GM23248 (cell line): ENCODE data around the gene TMEM184C. TPM values are rescaled to one million over a fixed set of nuclear protein-coding genes. Genes with fewer than 3 reads are reported as not detected.

ENCODE experiments used
- DNase-seq: peaks from one replicate; pipeline ENCODE4 v3.0.0-alpha.2; 2015
- H2AFZ ChIP-seq: fragments of 200-600 bp; sonication (generic); 2 replicates; pipeline ENCODE4 v1.6.1; 2016; ENCODE audit warnings: antibody characterized with exemption
- H3F3A ChIP-seq: fragments of 200-600 bp; sonication (generic); 2 replicates; pipeline ENCODE4 v1.6.1; 2016; ENCODE audit warnings: mild to moderate bottlenecking, antibody characterized with exemption, mixed run types; ENCODE audit not compliant: insufficient read depth
- H3K27ac ChIP-seq: fragments of 200-600 bp; sonication (generic); 2 replicates; pipeline ENCODE4 v1.5.1; 2016; ENCODE audit warnings: mild to moderate bottlenecking
- H3K27me3 ChIP-seq: fragments of 200-600 bp; sonication (generic); replicated peaks from 2 replicates; pipeline ENCODE4 v1.6.1; 2016; ENCODE audit warnings: mild to moderate bottlenecking; ENCODE audit not compliant: insufficient read depth
- H3K36me3 ChIP-seq: fragments of 200-600 bp; sonication (generic); 2 replicates; pipeline ENCODE4 v1.6.1; 2016; ENCODE audit warnings: low read depth, mild to moderate bottlenecking
- H3K4me1 ChIP-seq: fragments of 200-600 bp; sonication (generic); 2 replicates; pipeline ENCODE4 v1.6.1; 2016; ENCODE audit warnings: mild to moderate bottlenecking; ENCODE audit not compliant: insufficient read depth
- H3K4me2 ChIP-seq: fragments of 200-600 bp; sonication (generic); one replicate; pipeline ENCODE4 v1.6.1; 2016; ENCODE audit warnings: mild to moderate bottlenecking; ENCODE audit not compliant: unreplicated experiment
- H3K4me3 ChIP-seq: fragments of 200-600 bp; sonication (generic); 2 replicates; pipeline ENCODE4 v1.5.1; 2016; ENCODE audit warnings: mild to moderate bottlenecking
- H3K79me2 ChIP-seq: fragments of 200-600 bp; sonication (generic); 2 replicates; pipeline ENCODE4 v1.6.1; 2016; ENCODE audit warnings: mild to moderate bottlenecking; ENCODE audit not compliant: insufficient read depth
- H3K9ac ChIP-seq: fragments of 200-600 bp; sonication (generic); 2 replicates; pipeline ENCODE4 v1.6.1; 2016; ENCODE audit warnings: mild to moderate bottlenecking
- H3K9me2 ChIP-seq: fragments of 200-600 bp; sonication (generic); 2 replicates; pipeline ENCODE4 v1.6.1; 2016; ENCODE audit warnings: mixed run types, mild to moderate bottlenecking, moderate library complexity; ENCODE audit not compliant: insufficient read depth
- H3K9me3 ChIP-seq: fragments of 200-600 bp; sonication (generic); one replicate; pipeline ENCODE4 v1.6.1; 2017; ENCODE audit warnings: low read depth
- H4K20me1 ChIP-seq: fragments of 200-600 bp; sonication (generic); 2 replicates; pipeline ENCODE4 v1.6.0; 2016; ENCODE audit not compliant: insufficient read depth
- EZH2 ChIP-seq: fragments of 200-600 bp; sonication (generic); IDR thresholded peaks from 2 replicates; pipeline ENCODE4 v1.6.1; 2018; ENCODE audit warnings: antibody characterized with exemption, mild to moderate bottlenecking; ENCODE audit not compliant: insufficient read depth, poor library complexity, severe bottlenecking
- EZH2phosphoT487 ChIP-seq: fragments of 200-600 bp; sonication (generic); IDR thresholded peaks from 2 replicates; pipeline ENCODE4 v1.6.1; 2018; ENCODE audit warnings: antibody characterized with exemption, moderate library complexity, mild to moderate bottlenecking, low read depth; ENCODE audit not compliant: insufficient read depth
- WGBS, 2 experiments: methylation state at CpG; one replicate each; pipeline ENCODE4 v1.1.6; 2015 to 2017; ENCODE audit warnings: low lambda C conversion rate in 2 of 2, low coverage in 1 of 2; ENCODE audit errors: missing lambda C conversion rate in 2 of 2; 5-methylcytosine and 5-hydroxymethylcytosine counted together
- in situ Hi-C: fragments of 300-500 bp; cut with MboI; formaldehyde crosslinking; loops from 2 replicates; pipeline ENCODE4 v1.15.0; 2020
- polyA plus RNA-seq: library from polyadenylated mRNA; unstranded; fragments of >200 nt; fragmentation: Nextera tagmentation; extraction: Ambion mirVana; gene quantifications from 2 replicates; pipeline ENCODE4 v1.2.1, GENCODE V29; 2016
- total RNA-seq: library from RNA; depleted of rRNA; stranded (reverse); fragments of >200 nt; shearing (Covaris generic); gene quantifications from 2 replicates; pipeline ENCODE4 v1.2.3, GENCODE V29; 2014

Gene TMEM184C
- total and polyA plus RNA-seq, 2 experiments from 2014 or later, result 26.2 to 36.5 TPM

DNA sequence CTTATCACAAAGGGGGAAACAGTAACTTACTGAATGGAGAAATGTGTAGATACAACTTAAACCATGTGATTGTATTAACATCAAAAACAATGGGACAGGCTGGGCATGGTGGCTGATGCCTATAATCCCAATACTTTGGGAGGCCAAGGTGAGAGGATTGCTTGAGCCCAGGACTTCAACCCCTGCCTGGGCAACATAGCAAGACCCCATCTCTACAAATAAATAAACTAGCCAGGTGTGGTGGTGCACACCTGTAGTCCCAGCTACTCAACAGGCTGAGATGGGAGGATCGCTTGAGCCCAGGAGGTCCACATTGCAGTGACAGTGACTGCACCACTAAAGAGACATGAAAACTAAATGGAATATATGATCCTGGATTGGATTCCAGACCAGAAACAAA, 26.4 kb downstream of the TMEM184C start:
- 86 to 92% methylated on average over 1 of the region's 1 CpG for WGBS, 2 experiments
- no peak overlapping the region for H3K4me3 ChIP-seq
- no peak for TF ChIP-seq EZH2phosphoT487
- no peak for TF ChIP-seq EZH2
- H4K20me1 ChIP-seq, result no peaks in the 10 kb centered on the region
- H3K9me2 ChIP-seq, result no peaks in the 10 kb centered on the region
- no peak overlapping the region for H3K9ac ChIP-seq
- no peaks in the 10 kb centered on the region for H3K9me3 ChIP-seq
- 0 out of 2 replicates have a peak, but pooled peaks cover under 1% of the 10 kb centered on the region for H3K36me3 ChIP-seq
- H2AFZ ChIP-seq, result no peak overlapping the region
- H3K27me3 ChIP-seq, result no peaks in the 10 kb centered on the region
- H3F3A ChIP-seq, result peaks cover 9% of the 10 kb centered on the region; the same call in 1 of the 2 replicates
- no peak overlapping the region for H3K27ac ChIP-seq
- H3K79me2 ChIP-seq, result peaks cover 9% of the 10 kb centered on the region; the same call in 1 of the 2 replicates
- H3K4me2 ChIP-seq, result no peak overlapping the region
- H3K4me1 ChIP-seq, result 0 out of 2 replicates have a peak, but pooled peaks cover 5% of the 10 kb centered on the region
- DNase-seq, result no peak
- in situ Hi-C loops, result no loop called here

DNA sequence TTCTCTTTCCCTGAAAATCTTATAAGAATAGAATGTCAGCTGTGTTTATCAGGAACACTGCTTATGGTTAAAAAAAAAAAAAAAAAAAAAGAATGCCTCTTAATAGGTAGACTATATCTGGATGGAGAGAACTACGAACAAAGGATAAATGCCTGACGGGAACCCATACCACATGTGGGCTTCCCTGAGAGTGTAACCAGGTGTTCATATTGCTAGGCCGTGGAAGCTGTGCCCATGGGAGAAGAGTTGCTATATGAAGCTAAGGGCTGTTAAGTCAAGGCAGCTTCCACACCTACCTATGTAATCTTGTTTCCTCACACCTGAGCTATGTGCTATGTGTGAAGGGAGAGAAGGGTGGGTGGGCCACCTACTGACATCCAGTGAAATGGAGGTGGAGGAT, 27.3 kb downstream of the TMEM184C start:
- H4K20me1 ChIP-seq, result no peaks in the 10 kb centered on the region
- H3K27ac ChIP-seq, result no peak overlapping the region
- H3K27me3 ChIP-seq, result no peaks in the 10 kb centered on the region
- in situ Hi-C loops, result no loop called here
- H3K4me1 ChIP-seq, result no peaks in the 10 kb centered on the region
- 97 to 100% methylated on average over 3 of the region's 3 CpGs for WGBS, 2 experiments
- no peaks in the 10 kb centered on the region for H3K9me2 ChIP-seq
- H3K4me2 ChIP-seq, result no peak overlapping the region
- TF ChIP-seq EZH2 (no peak), EZH2phosphoT487 (no peak)
- H2AFZ ChIP-seq, result no peak overlapping the region
- H3F3A ChIP-seq, result peaks cover 2% of the 10 kb centered on the region; the same call in 1 of the 2 replicates
- DNase-seq, result no peak
- H3K4me3 ChIP-seq, result no peak overlapping the region
- H3K36me3 ChIP-seq, result no peaks in the 10 kb centered on the region
- no peak overlapping the region for H3K9ac ChIP-seq
- H3K79me2 ChIP-seq, result peaks cover 15% of the 10 kb centered on the region; the same call in 1 of the 2 replicates
- H3K9me3 ChIP-seq, result no peaks in the 10 kb centered on the region

DNA sequence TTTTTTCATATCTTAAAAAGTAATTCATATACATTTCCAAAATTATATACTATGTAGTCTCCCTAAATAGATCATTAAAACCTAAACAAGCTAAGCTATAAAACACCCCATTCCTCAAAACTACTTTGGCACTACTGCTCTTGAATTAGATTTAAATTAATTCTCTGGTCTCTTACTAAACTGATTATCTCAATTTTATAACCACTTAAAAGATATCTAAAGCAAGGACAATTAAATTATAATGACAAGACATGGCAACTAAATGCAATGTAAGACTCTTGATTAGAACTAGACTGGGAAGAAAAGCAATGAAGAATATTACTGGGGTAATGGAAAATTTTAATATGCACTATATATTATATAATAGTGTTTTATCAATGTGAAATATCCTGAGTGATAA, 27.9 kb downstream of the TMEM184C start:
- no peaks in the 10 kb centered on the region for H3K36me3 ChIP-seq
- no peak for DNase-seq
- H3K79me2 ChIP-seq, result peaks cover 22% of the 10 kb centered on the region; the same call in 1 of the 2 replicates
- H3K27ac ChIP-seq, result no peak overlapping the region
- no peaks in the 10 kb centered on the region for H3K27me3 ChIP-seq
- no peaks in the 10 kb centered on the region for H3K9me3 ChIP-seq
- in situ Hi-C loops, result no loop called here
- no peaks in the 10 kb centered on the region for H3F3A ChIP-seq
- H3K4me1 ChIP-seq, result no peaks in the 10 kb centered on the region
- H4K20me1 ChIP-seq, result no peaks in the 10 kb centered on the region
- no peaks in the 10 kb centered on the region for H3K9me2 ChIP-seq
- no peak overlapping the region for H3K4me2 ChIP-seq
- no peak overlapping the region for H3K4me3 ChIP-seq
- no peak overlapping the region for H3K9ac ChIP-seq
- TF ChIP-seq EZH2 (no peak), EZH2phosphoT487 (no peak)
- H2AFZ ChIP-seq, result no peak overlapping the region

DNA sequence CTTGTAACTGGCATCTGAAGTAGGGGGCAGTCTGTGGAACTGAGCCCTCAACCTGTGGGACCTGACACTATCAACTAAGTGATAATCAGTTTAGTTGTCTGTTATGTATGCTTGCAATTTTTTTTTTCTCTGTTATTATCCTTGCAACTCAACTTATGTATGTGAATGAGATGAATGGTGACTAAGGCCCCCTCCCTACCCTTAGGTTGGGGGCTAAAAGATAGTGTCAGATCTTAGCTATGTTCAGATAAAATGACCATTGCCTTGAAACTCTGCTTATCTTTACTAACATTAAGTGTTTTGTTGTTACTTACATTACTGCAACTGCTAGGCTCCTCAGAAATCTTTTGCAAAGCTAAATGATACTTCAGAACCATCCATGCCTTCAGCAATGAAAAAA, 31.5 kb downstream of the TMEM184C start:
- H3K9me2 ChIP-seq, result no peaks in the 10 kb centered on the region
- TF ChIP-seq EZH2 (no peak), EZH2phosphoT487 (no peak)
- peaks cover 6% of the 10 kb centered on the region for H3K36me3 ChIP-seq
- peaks cover 35% of the 10 kb centered on the region for H3K79me2 ChIP-seq
- H3K27ac ChIP-seq, result no peak overlapping the region
- no peaks in the 10 kb centered on the region for H3K9me3 ChIP-seq
- in situ Hi-C loops, result no loop called here
- no peaks in the 10 kb centered on the region for H3K27me3 ChIP-seq
- H4K20me1 ChIP-seq, result no peaks in the 10 kb centered on the region
- no peak for DNase-seq
- no peak overlapping the region for H2AFZ ChIP-seq
- no peaks in the 10 kb centered on the region for H3K4me1 ChIP-seq
- no peaks in the 10 kb centered on the region for H3F3A ChIP-seq
- no peak overlapping the region for H3K9ac ChIP-seq
- H3K4me3 ChIP-seq, result no peak overlapping the region
- H3K4me2 ChIP-seq, result no peak overlapping the region

DNA sequence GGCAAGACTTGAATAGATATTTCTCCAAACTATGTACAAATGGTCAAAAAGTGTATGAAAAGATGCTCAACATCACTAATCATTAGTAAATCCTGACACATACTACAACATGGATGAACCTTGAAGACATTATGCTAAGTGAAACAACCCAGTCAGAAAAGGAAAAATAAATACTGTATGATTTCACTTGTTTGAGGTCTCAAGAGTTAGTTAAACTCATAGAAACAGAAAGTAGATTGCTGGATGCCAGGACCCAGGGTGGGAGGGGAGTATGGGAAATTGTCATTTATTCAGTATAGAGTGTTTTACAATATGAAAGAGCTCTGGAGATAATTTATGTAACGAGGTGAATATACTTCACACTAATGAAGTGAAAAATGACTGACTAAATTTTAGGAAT, 34.4 kb downstream of the TMEM184C start:
- in situ Hi-C loops, result no loop called here
- WGBS, 2 experiments, result 96 to 100% methylated on average over 1 of the region's 1 CpG
- Histone ChIP-seq H3K9ac (no peak overlapping the region), H3K4me3 (no peak overlapping the region), H4K20me1 (no peaks in the 10 kb centered on the region), H3K79me2 (peaks cover 29% of the 10 kb centered on the region), H2AFZ (no peak overlapping the region), H3F3A (no peaks in the 10 kb centered on the region), H3K9me2 (no peaks in the 10 kb centered on the region), H3K9me3 (no peaks in the 10 kb centered on the region), H3K36me3 (peaks cover 13% of the 10 kb centered on the region), H3K4me2 (no peak overlapping the region), H3K4me1 (no peaks in the 10 kb centered on the region), H3K27ac (no peak overlapping the region), H3K27me3 (no peaks in the 10 kb centered on the region)
- TF ChIP-seq EZH2, result no peak
- TF ChIP-seq EZH2phosphoT487, result no peak
- DNase-seq, result no peak
